Activated naive CD8-positive, alpha-beta T cell treated with anti-CD3 and anti-CD28 coated beads for 36 hours (primary cell): Measurements from ENCODE around the gene HLA-DMA. TPM values are rescaled to one million over a fixed set of nuclear protein-coding genes. Genes with fewer than 3 reads are reported as not detected.

Experiments used
- DNase-seq: peaks from one replicate; pipeline ENCODE4 v3.0.0; 2021
- H3K27ac Mint-ChIP-seq: one replicate; pipeline ENCODE4 v1.8.0; 2022; ENCODE audit warnings: mild to moderate bottlenecking, moderate library complexity, mixed read lengths
- H3K27me3 Mint-ChIP-seq: one replicate; pipeline ENCODE4 v1.8.0; 2022; ENCODE audit warnings: mild to moderate bottlenecking, mixed read lengths
- H3K36me3 Mint-ChIP-seq: one replicate; pipeline ENCODE4 v1.8.0; 2021; ENCODE audit warnings: mild to moderate bottlenecking, mixed read lengths
- H3K4me1 Mint-ChIP-seq: one replicate; pipeline ENCODE4 v1.8.0; 2021; ENCODE audit warnings: mixed read lengths
- H3K4me3 Mint-ChIP-seq: one replicate; pipeline ENCODE4 v1.8.0; 2022; ENCODE audit warnings: mild to moderate bottlenecking, moderate library complexity, mixed read lengths
- H3K9me3 Mint-ChIP-seq: one replicate; pipeline ENCODE4 v1.8.0; 2022; ENCODE audit warnings: mixed read lengths
- total RNA-seq, 2 experiments: library from RNA; stranded (reverse); gene quantifications; one replicate each; pipeline ENCODE4 v1.2.3, GENCODE V29; 2021

Gene HLA-DMA
- total RNA-seq, 2 experiments from 2014 or later: 15.8 to 16.9 TPM

DNA sequence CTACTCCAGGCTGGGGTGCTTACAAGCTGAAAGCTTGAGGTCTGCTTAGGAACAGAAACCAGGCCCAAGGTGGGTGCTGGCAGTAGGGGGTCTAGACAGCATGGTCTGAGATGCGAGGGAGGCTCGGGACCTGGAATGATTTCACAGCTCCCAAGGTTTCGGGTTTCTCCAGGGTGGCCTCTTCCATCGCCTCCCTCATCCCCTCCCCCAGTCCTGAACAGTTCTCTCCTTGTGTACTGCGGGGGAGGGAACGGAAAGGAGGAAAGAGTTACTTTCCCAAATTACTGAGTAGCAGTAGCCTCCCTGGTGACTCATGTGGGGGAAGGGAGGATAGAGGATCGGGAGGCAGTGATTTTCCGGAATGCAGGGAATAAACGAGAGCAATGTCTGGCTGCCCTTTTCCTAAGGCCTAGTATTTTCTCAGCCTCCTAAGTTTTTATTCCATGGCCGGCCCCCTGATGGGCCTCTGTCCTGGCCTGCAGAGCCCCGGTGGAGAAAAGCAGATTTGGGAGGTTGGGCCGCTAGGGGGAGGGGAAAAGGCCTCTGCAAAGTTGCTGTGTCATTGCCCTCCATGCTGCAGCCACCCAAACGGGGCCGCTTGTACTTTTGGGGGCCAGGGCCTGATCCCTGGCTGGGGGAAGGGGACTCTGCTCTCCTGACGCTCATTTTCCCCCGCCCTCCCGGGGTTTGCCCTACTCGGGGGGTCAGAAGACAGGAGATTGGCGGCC lies 17.0 kb upstream of the HLA-DMA start:
- peak overlapping the region; percentile 94 for H3K4me3 Mint-ChIP-seq
- no peaks in the 10 kb centered on the region for H3K9me3 Mint-ChIP-seq
- no peaks in the 10 kb centered on the region for H3K27me3 Mint-ChIP-seq
- peaks cover 24% of the 10 kb centered on the region for H3K4me1 Mint-ChIP-seq
- H3K36me3 Mint-ChIP-seq: peaks cover 71% of the 10 kb centered on the region
- peak; percentile 87 for DNase-seq
- H3K27ac Mint-ChIP-seq: peak overlapping the region; percentile 98

DNA sequence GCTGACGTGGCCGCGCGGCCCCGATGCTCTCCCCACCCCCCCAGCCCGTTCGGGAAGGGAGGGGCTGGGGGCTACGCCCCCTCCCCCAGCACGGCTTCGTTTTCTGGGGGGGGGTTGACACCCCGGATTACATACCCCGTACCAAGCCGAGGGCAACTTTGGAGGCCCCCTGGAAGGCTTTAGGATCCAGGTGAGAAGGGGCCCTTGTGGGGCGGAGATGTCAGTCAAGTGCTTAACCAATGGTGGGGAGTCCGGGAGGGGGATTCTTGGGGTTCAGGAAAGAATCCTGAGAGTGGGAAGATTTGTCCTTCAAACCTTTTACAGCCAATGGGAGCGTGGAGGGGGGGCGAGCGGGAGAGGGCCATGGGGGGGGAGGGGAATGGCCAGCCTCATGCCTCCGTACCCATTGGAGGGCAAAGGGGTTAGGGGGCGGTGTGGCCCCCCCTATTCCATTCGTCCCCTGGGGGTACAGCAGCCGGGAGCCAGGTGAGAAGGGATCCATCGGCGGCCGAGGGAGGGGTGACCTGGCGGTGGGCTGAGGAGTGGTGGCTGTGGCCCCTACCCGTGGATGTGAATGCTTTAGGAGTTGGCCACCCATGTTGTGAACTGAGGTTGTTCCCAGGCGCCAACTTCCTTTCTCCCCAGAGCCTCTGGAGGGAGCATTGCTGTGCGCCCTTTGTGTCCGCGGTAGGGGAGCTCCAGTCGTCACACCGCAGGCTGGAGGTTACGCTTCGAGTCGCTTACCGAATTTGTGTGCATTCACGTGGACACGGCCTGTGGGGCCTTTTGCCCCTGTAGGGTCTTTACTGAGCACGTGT lies 16.2 kb upstream of the HLA-DMA start:
- no peaks in the 10 kb centered on the region for H3K27me3 Mint-ChIP-seq
- H3K36me3 Mint-ChIP-seq: peaks cover 69% of the 10 kb centered on the region
- no peaks in the 10 kb centered on the region for H3K9me3 Mint-ChIP-seq
- H3K27ac Mint-ChIP-seq: peak overlapping the region; percentile 98
- H3K4me3 Mint-ChIP-seq: peak overlapping the region; percentile 94
- DNase-seq: peak; percentile 70
- peaks cover 30% of the 10 kb centered on the region for H3K4me1 Mint-ChIP-seq

DNA sequence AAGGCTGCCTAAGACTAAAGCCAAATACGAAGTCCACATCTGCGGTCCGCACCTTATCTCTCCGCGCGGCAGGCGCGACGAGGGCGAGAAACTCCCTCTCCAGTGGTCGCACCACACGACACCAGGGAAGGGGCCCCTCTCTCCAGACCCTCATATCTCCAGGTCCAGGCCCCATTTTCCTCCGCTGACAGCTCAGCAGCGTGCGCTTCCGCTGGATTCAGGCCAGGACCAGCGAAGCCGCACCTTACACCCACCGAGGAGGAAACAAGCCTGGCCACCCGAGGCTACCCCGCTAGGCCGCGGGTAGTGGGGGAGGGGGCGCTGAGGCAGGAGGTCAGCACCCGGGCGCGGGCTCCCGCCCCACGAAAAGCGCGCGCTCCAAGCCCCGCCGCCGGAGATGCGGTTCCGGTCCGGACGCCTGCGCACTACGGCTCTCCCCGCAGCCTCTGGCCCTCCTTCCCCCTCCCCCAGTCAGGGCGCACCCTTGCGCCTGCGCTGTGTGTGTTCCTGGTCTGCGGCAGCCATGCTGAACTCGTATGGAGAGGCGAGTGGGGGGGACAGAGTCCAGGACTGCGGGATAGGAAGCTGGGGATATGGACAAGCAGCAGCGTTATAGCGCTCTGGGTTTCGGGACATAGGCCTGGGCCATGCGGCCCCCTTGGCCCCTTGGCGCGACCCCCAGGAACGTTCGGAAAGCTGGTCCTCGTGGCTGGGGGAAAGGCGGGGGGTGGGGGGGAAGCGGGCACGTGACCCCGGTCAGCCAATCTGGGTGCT lies 15.4 kb upstream of the HLA-DMA start, which contains the start of gene BRD2:
BRD2 (plus strand) TSS at position 502 of the 774 bp plus-strand sequence. CDS start 4,305 bp downstream, outside the sequence.
- H3K27ac Mint-ChIP-seq: peak within 1 kb of the TSS; percentile 98
- no peaks in the 10 kb centered on the region for H3K27me3 Mint-ChIP-seq
- peaks cover 35% of the 10 kb centered on the region for H3K4me1 Mint-ChIP-seq
- peak; percentile 98 for DNase-seq
- H3K36me3 Mint-ChIP-seq: peaks cover 63% of the 10 kb centered on the region
- no peaks in the 10 kb centered on the region for H3K9me3 Mint-ChIP-seq
- H3K4me3 Mint-ChIP-seq: peak within 1 kb of the TSS; percentile 94

DNA sequence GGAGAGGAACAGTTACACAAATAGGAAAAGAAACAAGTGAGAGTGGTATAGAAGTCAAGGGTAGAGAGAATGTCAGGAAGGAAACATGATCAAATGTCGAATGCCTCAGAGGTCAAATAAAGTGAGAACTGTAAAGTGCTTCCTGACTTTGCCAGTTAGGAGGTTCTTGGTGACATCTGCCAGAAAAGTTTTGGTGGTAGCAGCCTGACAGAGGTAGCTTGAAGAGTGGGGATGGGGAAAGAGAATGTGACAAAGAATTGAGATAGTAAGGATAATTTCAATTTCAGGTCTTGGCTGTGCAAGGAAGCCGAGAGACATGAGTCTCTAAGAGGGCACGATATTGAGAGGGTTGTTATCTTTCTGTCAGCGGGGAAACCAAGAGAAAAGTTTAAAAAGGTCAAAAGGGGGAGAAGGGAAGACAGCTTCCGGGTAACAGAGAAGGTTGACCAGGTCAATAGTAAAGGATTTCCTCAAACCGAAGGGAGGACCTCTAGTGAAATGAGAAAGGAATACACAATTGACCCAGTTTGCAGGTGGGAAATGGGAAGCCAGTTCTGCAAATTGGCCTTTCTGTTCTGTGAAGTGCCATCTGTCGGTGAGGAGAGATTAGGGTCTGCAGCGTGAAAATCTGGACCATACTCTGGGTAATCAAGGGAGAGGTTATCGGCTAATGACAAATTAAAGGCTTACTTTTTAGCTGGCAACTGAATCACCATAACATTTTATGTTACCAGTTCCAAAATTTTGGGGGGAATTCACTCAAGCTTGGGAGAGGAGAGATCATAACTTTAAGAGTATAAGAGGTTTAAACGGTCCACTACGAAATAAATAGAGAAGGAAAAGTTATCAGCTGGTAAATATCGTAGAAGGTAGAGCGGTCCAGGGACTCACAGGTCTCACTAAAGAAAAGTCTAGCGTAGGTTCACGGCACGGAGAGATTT lies 14.5 kb upstream of the HLA-DMA start:
- H3K4me3 Mint-ChIP-seq: peak overlapping the region; percentile 94
- no peak for DNase-seq

DNA sequence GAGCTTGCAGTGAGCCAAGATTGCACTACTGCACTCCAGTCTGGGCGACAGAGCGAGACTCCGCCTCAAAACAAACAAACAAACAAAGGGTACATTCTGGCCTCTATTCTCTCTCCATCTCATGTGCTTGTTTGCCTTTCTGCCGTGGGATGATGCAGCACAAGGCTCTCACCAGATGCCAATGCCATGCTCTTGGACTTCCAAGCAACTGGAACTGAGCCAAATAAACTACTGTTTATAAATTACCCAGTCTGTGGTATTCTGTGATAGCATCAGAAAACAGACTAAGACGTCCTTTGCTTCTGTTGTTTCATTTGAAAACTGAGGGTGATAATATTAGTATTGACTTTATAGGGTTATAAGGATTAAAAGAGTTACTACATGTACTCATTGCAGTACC lies 11.9 kb upstream of the HLA-DMA start:
- no peaks in the 10 kb centered on the region for H3K27me3 Mint-ChIP-seq
- peaks cover 4% of the 10 kb centered on the region for H3K9me3 Mint-ChIP-seq
- peaks cover 57% of the 10 kb centered on the region for H3K4me1 Mint-ChIP-seq
- H3K36me3 Mint-ChIP-seq: peaks cover 46% of the 10 kb centered on the region
- DNase-seq: no peak
- no peak overlapping the region for H3K27ac Mint-ChIP-seq
- no peak overlapping the region for H3K4me3 Mint-ChIP-seq

More for the DNA sequence above, 14.5 kb upstream of the HLA-DMA start:
- H3K27ac Mint-ChIP-seq: peak overlapping the region; percentile 98
- no peaks in the 10 kb centered on the region for H3K27me3 Mint-ChIP-seq
- peaks cover 40% of the 10 kb centered on the region for H3K4me1 Mint-ChIP-seq
- H3K9me3 Mint-ChIP-seq: no peaks in the 10 kb centered on the region
- peaks cover 56% of the 10 kb centered on the region for H3K36me3 Mint-ChIP-seq

DNA sequence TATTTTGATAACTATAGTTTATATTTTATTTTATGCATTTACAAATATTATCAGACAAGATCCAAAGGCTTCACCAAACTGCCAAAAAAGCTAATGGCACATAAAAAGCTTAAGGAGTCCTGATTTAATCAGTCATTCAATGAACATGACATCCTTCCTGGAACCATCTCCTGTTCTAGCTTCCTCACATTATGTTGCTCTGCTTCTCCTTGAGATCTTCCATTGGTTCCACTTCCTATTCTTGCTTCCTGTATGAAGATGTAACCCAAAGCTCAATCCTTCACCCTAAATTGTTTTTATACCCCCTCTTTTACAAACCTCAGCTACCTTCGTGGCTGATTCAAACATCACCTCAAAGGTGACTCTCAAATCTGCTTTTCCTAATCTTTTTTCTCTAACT lies 11.0 kb upstream of the HLA-DMA start:
- Mint-ChIP-seq H3K4me1 (peaks cover 60% of the 10 kb centered on the region), H3K9me3 (peaks cover 4% of the 10 kb centered on the region), H3K36me3 (peaks cover 41% of the 10 kb centered on the region), H3K27me3 (no peaks in the 10 kb centered on the region), H3K4me3 (no peak overlapping the region), H3K27ac (no peak overlapping the region)
- no peak for DNase-seq

DNA sequence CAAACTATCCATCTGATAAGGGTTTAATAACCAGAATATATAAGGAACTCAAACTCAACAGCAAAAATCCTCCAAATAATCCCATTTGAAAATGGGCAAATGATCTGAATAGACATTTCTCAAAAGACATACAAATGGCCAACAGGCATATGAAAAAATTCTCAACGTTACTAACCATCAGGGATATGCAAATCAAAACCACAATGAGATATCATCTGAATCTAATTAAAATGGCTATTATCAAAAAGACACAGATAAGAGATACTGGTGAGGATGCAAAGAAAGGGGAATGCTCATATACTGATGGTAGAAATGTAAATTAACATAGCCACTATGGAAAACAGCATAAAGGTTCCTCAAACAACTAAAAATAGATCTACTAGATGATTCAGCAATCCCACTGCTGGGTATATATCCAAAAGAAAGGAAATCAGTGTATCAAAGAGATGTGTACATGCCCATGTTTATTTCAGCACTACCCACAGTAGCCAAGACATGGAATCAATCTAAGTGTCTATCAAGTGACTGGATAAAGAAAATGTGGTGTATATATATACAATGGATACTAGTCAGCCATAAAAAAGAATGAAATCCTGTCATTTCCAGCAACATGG lies 9.4 kb upstream of the HLA-DMA start:
- Mint-ChIP-seq H3K9me3 (peaks cover 4% of the 10 kb centered on the region), H3K36me3 (peaks cover 38% of the 10 kb centered on the region), H3K27me3 (no peaks in the 10 kb centered on the region), H3K27ac (no peak overlapping the region), H3K4me3 (no peak overlapping the region), H3K4me1 (peaks cover 63% of the 10 kb centered on the region)
- DNase-seq: no peak

DNA sequence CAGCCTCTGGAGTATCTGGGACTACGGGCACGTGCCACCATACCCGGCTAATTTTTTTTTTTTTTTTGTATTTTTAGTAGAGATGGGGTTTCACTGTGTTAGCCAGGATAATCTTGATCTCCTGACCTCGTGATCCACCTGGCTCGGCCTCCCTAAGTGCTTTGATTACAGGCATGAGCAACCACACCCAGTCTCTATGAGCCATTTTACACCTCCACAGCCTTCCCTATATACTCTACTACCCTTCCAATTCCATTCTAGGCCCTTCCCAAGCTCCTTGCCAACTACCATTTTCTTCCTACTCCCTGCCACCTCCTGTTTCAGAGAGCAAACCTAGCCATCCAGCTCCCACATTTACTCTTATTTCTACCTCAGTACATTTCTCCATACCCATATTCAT lies 7.7 kb upstream of the HLA-DMA start:
- Mint-ChIP-seq H3K9me3 (peaks cover 4% of the 10 kb centered on the region), H3K4me1 (peaks cover 59% of the 10 kb centered on the region), H3K36me3 (peaks cover 33% of the 10 kb centered on the region), H3K27ac (no peak overlapping the region), H3K4me3 (no peak overlapping the region), H3K27me3 (no peaks in the 10 kb centered on the region)
- no peak for DNase-seq

DNA sequence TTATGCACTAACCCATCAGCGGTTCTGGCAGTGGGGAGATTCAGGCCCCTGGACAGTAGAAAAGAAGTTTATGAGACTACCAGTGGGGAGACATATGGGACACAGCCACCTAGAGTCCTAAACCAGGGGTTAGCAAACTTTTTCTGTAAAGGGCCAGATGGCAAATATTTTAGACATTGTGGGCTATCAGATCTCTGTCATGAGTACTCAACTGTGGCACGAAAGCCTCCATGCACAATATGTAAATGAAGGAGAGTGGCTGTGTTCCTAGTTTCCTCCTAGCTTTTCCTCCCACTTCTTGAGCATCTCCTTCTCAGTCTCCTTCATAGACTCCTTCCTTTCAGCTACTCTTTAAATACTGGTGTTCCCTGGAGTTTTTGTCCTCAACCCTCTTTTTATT lies 3.3 kb upstream of the HLA-DMA start:
- no peak overlapping the region for H3K4me3 Mint-ChIP-seq
- no peak for DNase-seq
- H3K36me3 Mint-ChIP-seq: peaks cover 9% of the 10 kb centered on the region
- peaks cover under 1% of the 10 kb centered on the region for H3K9me3 Mint-ChIP-seq
- H3K4me1 Mint-ChIP-seq: peaks cover 60% of the 10 kb centered on the region
- no peaks in the 10 kb centered on the region for H3K27me3 Mint-ChIP-seq
- peak overlapping the region; percentile 39 for H3K27ac Mint-ChIP-seq

DNA sequence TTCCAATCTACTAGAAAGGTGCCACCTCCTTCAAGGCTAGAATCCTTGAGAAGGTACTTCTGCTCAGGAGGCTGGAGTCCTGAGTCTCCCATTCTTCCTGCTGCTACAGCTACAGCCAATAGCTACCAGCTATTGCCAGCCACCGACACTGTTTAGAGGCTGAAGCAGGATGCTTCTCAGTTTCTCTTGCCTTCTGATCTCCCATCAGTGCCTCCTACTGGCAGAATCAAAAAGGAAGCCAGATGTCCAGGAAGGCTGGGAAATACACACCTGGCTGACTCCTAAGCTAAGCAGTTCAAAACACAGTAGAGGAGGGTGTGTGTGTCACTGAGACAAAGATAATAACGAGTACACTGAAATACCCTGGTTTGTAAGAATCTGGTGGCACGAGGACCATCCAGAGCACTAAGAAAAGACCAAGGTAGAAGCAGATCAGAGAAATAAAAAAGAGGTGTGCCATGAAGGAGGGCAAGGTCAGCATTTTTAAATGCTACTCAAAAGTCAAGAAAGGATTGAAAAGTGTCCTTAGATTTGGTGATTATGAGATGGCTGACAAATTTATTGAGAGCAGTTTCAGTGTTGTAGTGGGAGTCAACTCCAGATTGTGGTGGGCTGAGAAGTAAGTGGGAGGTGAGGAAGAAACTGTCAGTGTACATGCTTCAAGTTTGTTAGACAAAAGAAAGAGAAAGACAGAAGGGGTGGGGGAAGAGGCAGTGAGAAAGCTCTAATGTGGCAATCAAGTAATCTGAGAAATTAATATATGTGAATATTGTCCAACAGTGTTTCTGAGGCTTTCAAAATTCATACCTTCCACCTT lies 2.3 kb upstream of the HLA-DMA start:
- Mint-ChIP-seq H3K27me3 (no peaks in the 10 kb centered on the region), H3K4me3 (peak overlapping the region; percentile 4), H3K4me1 (peaks cover 59% of the 10 kb centered on the region), H3K27ac (peak overlapping the region; percentile 57), H3K36me3 (peaks cover 5% of the 10 kb centered on the region), H3K9me3 (no peaks in the 10 kb centered on the region)
- DNase-seq: no peak

DNA sequence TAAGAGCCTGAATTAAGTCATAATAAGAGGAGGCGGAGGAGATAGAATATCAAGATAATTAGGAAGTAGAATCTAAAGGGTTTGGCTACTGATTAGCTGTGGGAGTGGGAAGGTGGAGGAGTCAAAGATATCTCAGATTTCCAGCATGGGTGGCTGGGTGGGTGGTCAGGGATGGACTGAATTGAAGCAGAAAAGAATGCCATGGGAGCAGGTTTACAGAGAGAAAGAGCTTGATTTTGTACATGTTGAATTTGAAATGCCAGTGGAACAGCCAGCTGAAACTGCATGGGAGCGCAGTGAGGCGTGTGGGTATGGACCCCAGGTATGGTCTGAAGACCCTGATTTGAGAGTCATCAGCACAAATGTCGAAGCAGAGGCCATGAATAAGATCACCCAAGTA lies 1.4 kb upstream of the HLA-DMA start:
- Mint-ChIP-seq H3K9me3 (no peaks in the 10 kb centered on the region), H3K27ac (no peak overlapping the region), H3K4me3 (no peak overlapping the region), H3K4me1 (peaks cover 61% of the 10 kb centered on the region), H3K27me3 (no peaks in the 10 kb centered on the region), H3K36me3 (peaks cover 2% of the 10 kb centered on the region)
- no peak for DNase-seq

DNA sequence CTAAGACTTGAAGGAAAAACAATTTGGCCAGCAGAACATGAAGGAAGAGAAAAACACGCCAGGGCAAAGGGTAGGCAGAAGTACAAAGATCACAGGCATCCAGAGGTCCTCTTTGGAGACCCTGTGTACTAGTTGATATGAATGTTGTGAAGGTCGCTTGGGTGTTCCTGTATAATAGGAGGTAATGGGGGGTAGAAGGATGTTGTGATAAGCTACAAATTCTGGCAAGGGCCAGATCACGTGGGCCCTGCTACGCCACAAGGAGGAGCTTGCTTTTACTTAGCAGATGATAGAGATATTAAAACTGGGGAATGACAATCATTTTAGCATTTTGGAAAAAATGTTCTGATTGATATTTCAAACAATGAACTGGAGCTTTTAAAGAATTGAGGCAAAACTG lies 878 bp upstream of the HLA-DMA start:
- H3K4me3 Mint-ChIP-seq: no peak overlapping the region
- peaks cover 5% of the 10 kb centered on the region for H3K36me3 Mint-ChIP-seq
- no peaks in the 10 kb centered on the region for H3K27me3 Mint-ChIP-seq
- DNase-seq: no peak
- no peak overlapping the region for H3K27ac Mint-ChIP-seq
- H3K4me1 Mint-ChIP-seq: peaks cover 66% of the 10 kb centered on the region
- no peaks in the 10 kb centered on the region for H3K9me3 Mint-ChIP-seq

DNA sequence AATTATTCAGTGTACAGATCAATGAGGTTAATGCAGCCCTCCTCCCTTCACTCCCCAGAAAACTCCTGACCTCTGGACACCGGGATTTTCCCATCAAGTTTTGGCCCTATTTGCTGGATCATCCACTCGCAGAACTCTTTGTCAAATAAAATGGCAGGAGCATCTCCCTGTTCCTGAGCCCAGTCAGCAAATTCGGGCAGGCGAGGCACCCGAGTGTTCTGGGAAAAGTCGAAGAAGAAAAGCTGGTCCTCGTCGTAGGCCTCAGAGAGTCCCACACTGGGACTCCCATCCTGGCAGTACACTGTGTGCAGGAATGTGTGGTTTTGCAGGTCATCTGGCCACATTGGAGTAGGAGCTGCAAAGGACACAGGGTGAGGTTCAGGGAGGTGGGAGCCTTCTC lies 2.4 kb downstream of the HLA-DMA start:
- H3K36me3 Mint-ChIP-seq: peaks cover 5% of the 10 kb centered on the region
- H3K27ac Mint-ChIP-seq: no peak overlapping the region
- H3K9me3 Mint-ChIP-seq: no peaks in the 10 kb centered on the region
- peaks cover 75% of the 10 kb centered on the region for H3K4me1 Mint-ChIP-seq
- DNase-seq: no peak
- H3K4me3 Mint-ChIP-seq: no peak overlapping the region
- no peaks in the 10 kb centered on the region for H3K27me3 Mint-ChIP-seq
